Measurements from ENCODE around the gene SGIP1.
A peak's percentile ranks its signal among the peaks of the same experiment; 100 is the strongest.

SGIP1 gene

DNA sequence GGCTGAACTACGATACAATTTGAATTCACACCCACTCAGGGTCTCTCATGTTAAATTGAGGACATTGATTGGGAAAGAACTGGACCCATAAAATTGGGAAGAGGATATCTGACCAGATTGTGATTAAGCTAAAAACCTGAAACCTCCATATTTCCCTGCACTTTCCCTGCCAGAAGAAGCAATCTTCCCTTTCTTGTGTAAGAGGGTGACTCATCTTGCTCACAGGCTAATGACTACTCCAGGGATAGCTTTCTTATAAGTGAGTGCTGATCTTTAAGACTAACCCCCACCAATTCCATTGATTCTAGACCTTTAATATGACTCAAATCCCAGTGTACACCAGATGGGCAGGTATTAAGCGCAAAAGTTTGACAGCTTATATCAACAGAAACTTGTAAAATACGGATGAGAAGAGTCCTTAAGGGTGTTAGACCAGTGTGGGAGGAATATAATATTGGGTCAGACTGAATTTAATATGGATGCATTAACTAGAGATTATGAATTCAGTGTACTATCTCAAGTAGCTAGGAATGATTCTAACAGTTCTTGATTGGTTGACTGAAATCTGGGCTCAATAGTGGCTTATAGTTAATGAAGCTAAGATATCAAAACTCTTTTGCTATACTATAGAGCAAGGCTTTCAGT is 12.1 kb upstream of the SGIP1 start:
- DNase-seq, result no peak

- DNase-seq, result no peak
Measured at GRCh38 chr1:66523562-66523961, 10.4 kb upstream of the SGIP1 start.

DNA sequence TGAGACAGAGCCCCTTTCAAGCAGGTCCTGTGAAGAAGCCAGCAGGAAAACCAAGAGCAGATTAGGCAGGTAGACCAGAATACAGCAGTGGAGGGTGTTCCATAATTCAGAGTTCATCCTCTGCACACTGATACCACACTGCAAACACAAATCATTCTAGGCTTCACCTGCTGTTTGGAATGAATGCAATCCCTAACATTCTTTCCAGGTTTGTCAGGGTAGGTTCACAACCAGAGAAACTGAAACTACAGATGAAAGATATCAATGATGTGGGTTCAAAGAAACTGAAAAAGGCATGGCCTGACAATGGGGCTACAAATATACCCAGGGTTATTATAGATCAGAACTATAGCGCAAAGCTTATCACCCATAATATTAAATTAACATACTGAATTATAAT is 8.9 kb upstream of the SGIP1 start:
- no peak for DNase-seq

- DNase-seq, result no peak
Measured at GRCh38 chr1:66526036-66526435, 7.9 kb upstream of the SGIP1 start.

DNA sequence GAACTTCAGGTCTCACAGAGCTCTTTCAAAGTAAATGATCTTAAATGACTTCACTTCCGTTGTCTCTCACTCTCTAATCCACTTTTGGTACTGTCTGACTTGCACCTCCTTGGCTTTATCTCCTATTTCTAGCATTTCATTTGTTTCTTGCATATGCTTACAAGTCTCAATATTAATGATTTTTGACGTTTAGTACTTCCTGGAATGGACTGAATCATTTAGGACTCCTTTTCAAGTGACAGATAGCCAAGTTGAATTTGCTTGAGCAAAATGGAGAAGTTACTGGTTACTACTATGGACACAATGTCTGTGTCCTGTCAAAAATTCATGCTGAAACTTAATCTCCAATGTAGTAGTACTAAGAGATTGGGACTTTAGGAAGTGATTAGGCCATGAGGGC is 7.0 kb upstream of the SGIP1 start:
- DNase-seq, result no peak

DNA sequence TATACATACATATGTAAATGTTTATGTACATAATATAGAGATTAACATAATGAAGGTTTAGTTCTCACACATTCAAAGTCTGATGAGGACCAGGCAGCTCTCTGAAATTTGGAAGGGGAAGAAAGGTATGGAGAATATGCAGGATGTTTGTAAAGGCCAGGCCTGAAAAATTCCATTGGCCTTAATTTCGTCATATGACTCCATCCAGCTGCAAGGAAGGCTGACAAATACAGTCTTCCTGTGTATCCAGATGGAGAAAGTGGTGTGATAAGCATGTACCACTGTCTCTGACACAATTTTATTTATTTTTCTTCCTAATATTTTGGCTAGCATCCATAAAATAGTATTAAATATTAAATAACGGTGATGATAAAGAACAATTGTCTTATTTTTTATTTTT is 6.3 kb upstream of the SGIP1 start:
- no peak for DNase-seq

DNA sequence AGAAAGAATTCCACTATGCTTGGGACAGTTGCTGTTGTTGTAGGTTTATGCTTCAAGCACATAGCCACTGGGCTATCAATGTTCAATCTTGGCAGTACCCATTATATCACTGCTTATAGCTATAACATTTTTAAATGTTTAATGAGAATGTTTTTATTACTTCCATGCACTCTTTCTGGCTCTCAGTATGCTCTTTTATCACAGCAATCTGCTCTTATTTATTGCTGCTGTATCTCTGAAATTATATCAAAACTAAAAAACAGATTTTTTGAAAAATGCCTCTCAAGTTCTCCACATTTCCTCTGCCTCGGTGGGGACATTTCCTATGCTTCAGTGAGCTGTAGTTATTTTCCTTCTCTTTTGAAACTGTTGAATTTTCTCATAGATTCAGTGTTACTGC is 5.4 kb upstream of the SGIP1 start:
- no peak for DNase-seq

DNA sequence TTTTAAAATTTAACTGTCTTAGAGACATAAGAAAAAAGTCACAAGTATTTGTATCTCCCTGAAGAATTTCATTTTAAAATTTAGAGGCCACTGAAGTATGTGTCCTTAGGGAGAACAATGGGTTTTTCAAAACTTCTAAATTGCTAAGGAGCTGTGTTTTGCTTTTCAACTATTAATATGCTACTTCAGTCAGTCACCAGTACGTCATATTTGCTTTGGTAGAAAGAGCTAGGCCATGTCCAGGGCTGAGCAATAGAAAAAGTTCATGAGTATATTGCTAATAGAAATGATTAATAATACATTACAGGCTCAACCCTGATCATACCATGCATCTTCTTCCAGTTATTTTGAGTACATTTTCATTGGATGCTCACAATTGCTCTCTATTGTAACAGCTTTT is 1.7 kb upstream of the SGIP1 start:
- no peak for DNase-seq

DNA sequence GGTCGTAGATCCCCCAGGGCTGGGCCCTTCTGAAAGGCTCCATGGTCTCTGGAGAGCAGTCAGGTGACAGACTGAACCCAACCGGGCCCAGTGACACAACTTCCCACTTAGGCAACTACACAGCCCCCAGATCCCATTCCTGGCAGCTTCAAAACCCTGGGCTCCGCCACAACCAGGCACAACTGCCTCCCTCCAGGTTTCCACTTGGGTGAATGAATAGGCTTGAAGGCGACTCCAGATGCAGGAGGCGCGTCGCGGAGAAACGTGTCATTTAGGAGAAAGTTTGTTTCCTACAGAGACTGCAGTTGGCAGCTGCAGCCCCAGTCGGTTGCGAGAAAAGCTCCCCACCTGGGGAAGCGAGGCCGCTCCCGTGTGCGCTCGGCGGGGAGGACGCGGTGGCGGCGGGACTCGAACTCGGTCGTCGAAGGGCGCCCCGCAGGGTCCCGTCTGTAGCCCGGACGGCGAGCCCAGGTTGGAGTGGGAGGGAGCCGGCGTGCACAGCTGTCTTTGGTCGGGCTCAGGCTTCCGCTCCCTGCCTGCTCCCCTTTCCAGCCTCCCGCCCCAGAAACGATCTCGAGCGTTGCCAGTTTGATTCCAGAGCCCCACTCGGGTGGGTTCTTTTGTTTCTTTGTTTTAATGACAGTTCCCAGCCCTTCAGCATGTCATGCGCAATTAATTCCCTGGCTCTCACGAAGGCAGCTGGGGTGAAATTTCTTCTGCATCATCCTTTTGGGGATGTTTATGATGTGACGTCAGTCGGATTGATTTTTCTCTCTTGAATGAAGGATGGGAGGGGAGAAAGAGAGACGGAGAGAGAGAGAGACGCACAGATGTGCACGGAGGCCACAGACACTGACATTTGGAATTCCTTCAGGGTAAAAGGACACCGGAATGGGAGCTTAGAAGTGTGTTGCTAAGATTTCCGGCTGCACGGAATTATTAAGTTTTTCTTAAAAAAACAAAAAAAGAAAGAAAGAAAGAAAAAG is 862 bp upstream of the SGIP1 start:
- DNase-seq, result peak; percentile 42 to 66

- no peak for DNase-seq
Measured at GRCh38 chr1:66535061-66535460, 1.1 kb downstream of the SGIP1 start.

DNA sequence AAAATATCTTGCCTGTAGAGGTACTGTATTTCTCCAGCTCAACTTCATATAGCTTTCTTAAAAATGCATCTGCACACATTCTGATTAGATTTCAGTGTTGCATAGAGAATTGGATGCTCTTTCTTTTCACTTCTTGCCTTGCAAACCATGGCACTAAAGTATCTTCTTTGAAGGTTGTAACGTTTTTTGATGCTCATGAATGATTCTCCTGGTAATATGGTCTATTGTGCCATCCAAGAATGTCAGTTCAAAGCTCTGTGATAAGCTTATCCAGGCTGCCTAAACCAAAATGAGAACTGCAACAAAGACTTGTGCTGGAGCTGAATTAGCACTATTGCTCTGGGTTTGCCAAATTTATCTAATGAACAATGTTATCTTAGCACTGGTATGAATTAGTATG is 1.9 kb downstream of the SGIP1 start:
- no peak for DNase-seq

- no peak for DNase-seq
Measured at GRCh38 chr1:66537718-66538117, 3.8 kb downstream of the SGIP1 start.

GRCh38 chr1:66539491-66539890 is 5.5 kb downstream of the SGIP1 start:
- DNase-seq, result no peak

DNA sequence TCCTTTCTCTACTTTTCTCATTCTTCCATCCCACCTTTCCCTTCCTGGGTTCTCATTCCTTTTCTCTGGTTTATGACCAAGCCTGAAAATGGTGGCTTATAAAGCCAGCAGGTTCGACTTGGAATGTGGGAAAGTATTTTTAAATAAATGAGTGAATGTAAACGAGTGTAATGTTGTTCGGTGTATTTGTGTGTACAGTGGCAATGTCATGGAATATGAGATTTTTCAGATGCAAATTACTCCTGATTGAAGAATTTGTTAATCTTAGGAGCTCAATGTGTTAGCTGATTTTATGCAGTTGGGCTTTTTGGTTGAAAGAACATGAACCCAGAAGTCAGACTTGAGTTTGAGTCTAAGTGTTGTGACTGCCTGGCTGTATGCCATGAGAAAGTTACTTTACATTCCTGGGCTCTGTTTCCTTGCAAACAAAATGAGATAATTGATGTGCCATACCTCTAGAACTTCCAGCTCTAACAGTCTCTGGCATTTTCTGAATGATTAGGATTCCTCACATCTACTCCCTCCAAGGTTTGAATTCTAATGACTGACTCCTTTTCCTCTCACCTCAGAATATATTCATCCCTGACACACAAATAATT is 6.6 kb downstream of the SGIP1 start:
- no peak for DNase-seq

DNA sequence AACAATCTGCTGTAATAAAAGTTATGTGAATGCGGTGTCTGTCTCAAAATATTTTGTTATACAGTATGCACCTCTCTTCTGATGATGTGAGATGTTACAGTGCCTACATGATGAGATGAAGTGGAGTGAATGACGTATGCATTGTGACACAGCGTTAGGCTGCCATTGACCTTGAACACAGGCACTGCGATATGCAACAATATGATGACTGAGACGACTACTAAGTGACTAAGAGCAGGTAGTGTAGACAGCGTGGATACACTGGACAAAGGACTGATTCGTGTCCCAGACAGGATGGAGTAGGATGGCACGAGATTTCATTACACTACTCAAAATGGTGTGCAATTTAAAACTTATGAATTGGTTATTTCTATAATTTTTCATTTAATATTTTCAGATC is 8.4 kb downstream of the SGIP1 start:
- DNase-seq, result peak in 1 of 2 experiments; percentile 27

GRCh38 chr1:66542811-66543767 is 9.1 kb downstream of the SGIP1 start:
- peak; percentile 95 to 98 for DNase-seq

- DNase-seq, result peak in 1 of 2 experiments; percentile 11
Measured at GRCh38 chr1:66546047-66546810, 12.3 kb downstream of the SGIP1 start.

GRCh38 chr1:66549017-66549416 is 15.1 kb downstream of the SGIP1 start:
- DNase-seq, result no peak

GRCh38 chr1:66550243-66550642 is 16.3 kb downstream of the SGIP1 start:
- no peak for DNase-seq

DNA sequence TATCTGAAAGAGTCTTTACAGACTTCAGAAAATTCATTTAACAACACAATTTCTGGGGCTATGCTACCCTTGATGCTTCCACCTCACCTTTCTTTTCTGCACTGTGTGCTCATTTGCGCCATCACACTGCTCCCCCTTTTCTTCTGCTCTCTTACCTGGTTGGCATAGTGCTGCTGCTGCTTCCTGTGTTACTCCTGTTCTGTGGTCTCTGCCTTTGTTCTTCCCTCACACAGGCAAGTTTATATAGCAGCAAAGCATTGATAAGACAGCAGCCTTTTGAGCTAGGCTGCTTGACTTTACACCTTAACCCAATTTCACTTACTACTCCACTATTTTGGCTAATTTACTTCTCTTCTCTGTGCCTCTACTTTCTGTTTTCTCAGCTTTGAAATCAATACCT is 18.3 kb downstream of the SGIP1 start:
- peak in 1 of 2 experiments; percentile 32 for DNase-seq

GRCh38 chr1:66552829-66553228 is 18.9 kb downstream of the SGIP1 start:
- DNase-seq, result no peak

- DNase-seq, result no peak
Measured at GRCh38 chr1:66553846-66554245, 19.9 kb downstream of the SGIP1 start.

All from NCI-H2081 (cell line).